Measurements from ENCODE around the gene STAT3. TPM values are rescaled to one million over a fixed set of nuclear protein-coding genes. Genes with fewer than 3 reads are reported as not detected.

STAT3 gene
- total RNA-seq, 4 donors from 2014 or later: 134 to 255 (median 180) TPM

DNA sequence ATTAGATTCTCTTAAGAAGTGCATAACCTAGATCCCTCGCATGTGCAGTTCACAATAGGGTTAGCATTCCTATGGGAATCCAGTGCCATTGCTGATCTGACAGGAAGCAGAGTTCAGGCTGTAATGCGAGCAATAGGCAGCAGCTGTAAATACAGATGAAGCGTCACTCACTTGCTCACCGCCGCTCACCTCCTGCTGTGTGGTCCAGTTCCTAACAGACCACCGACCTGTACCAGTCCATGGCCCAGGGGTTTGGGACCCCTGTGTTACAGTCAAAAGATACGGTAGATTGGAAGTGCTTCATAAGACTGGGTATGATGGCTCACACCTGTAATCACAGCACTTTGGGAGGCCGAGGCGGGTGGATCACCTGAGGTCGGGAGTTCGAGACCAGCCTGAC is 97.1 kb downstream of the STAT3 start:
- TF ChIP-seq, protein P1, sequence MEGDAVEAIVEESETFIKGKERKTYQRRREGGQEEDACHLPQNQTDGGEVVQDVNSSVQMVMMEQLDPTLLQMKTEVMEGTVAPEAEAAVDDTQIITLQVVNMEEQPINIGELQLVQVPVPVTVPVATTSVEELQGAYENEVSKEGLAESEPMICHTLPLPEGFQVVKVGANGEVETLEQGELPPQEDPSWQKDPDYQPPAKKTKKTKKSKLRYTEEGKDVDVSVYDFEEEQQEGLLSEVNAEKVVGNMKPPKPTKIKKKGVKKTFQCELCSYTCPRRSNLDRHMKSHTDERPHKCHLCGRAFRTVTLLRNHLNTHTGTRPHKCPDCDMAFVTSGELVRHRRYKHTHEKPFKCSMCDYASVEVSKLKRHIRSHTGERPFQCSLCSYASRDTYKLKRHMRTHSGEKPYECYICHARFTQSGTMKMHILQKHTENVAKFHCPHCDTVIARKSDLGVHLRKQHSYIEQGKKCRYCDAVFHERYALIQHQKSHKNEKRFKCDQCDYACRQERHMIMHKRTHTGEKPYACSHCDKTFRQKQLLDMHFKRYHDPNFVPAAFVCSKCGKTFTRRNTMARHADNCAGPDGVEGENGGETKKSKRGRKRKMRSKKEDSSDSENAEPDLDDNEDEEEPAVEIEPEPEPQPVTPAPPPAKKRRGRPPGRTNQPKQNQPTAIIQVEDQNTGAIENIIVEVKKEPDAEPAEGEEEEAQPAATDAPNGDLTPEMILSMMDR (IDR thresholded peaks at IDR 0.05; ENCODE audit: low read depth): no peak

DNA sequence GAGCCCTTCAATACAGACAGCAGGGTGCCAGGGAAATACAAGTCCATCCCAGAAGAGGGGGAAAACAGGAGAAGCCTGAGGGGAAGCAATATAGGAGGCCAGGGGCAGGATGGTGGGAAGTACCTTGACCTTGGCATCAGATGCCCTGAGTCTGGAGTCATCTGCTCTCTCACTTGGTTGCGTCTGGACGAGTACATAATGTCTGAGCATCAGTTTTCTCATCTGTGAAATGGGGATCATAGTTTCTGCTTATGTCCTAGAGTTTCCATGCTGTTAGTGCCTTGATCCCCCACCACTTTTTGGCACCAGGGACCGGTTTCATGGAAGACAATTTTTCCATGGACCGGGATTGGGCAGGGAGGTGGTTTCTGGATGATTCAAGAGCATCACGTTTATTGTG is 97.7 kb downstream of the STAT3 start:
- TF ChIP-seq, protein P1 (IDR thresholded peaks at IDR 0.05; ENCODE audit: low read depth): no peak

GRCh38 chr17:42289611-42290181 is 98.5 kb downstream of the STAT3 start:
- TF ChIP-seq, protein P1 (IDR thresholded peaks at IDR 0.05; ENCODE audit: low read depth): no peak

DNA sequence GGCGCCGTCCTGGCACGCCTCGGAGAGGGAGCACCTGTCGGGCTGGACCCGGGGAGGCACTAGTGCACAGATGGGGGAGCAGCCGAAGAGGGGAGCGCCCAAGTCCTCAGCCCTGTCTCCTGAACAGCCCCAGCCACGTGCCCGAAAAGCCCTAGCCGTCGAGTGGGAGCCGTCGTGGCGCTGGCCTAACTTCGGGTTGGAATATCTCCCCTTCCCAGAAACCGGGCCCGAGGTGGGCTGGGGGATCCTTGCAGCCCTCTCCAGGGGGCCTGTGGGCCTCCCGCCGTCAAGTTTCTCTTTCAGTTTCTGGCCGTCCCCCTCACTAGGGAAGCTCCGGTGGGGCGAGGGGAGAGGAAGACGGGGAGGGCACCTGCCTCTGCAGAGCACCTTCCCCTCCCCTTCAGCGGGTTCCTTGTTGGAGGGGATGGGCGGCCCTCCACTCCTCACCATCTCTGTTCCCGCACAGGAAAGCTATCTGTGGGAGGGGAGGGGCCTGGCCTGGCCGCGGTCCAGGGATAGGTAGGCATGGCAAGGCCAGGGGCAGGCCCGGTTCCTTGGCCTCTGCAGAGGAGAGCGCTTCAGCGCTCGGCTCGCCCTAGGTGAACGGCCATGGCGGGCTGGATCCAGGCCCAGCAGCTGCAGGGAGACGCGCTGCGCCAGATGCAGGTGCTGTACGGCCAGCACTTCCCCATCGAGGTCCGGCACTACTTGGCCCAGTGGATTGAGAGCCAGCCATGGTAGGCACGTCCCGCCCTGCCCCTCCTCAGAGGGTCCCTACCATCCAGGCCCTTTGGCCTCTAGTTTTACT is 99.2 kb downstream of the STAT3 start:
- TF ChIP-seq, protein P1 (IDR thresholded peaks at IDR 0.05; ENCODE audit: low read depth): no peak

- TF ChIP-seq, protein P1 (IDR thresholded peaks at IDR 0.05; ENCODE audit: low read depth): no peak
Observed at GRCh38 chr17:42287977-42288802, 100.1 kb downstream of the STAT3 start, which contains the start of gene STAT5A. Gene STAT5A, plus strand, starts transcription at chr17:42288498. Its CDS starts 914 bp downstream, at chr17:42289412.

- TF ChIP-seq, protein P1 (IDR thresholded peaks at IDR 0.05; ENCODE audit: low read depth): no peak
Observed at GRCh38 chr17:42287305-42287976, 100.8 kb downstream of the STAT3 start.

Measured in subcutaneous adipose tissue (tissue), 4 donors.